Hepatocyte (in vitro differentiated cells): ENCODE data around the gene POU3F1.

ENCODE experiments used
- CTCF ChIP-seq: fragments of 200-600 bp; sonication (generic); IDR thresholded peaks from 2 replicates; pipeline ENCODE4 v1.5.1; 2016; ENCODE audit warnings: antibody characterized with exemption, mild to moderate bottlenecking; ENCODE audit not compliant: poor library complexity
- EZH2 ChIP-seq: fragments of 200-600 bp; sonication (generic); IDR thresholded peaks from 2 replicates; pipeline ENCODE4 v1.6.1; 2016; ENCODE audit warnings: antibody characterized with exemption, mild to moderate bottlenecking, borderline replicate concordance
- EZH2phosphoT487 ChIP-seq: fragments of 200-600 bp; sonication (generic); IDR thresholded peaks from one replicate; pipeline ENCODE4 v1.6.1; 2018; ENCODE audit warnings: antibody characterized with exemption, mild to moderate bottlenecking, low read depth, moderate library complexity; ENCODE audit not compliant: unreplicated experiment, severe bottlenecking

- TF ChIP-seq CTCF (no peak), EZH2 (no peak), EZH2phosphoT487 (no peak)
Measured at GRCh38 chr1:38020396-38020795, 26.2 kb downstream of the POU3F1 start.
